MM.1S (cell line): ENCODE measurements around the gene RGL4.

Source experiments
- CTCF ChIP-seq: fragments of 300-600 bp; sonication (generic); IDR thresholded peaks from 2 replicates; pipeline ENCODE4 v1.5.1; 2016; ENCODE audit warnings: antibody characterized with exemption, low read length, mixed read lengths
- EZH2 ChIP-seq: fragments of 300-600 bp; sonication (generic); optimal IDR thresholded peaks from 2 replicates; pipeline ENCODE3; 2017; ENCODE audit warnings: low read depth, mild to moderate bottlenecking, antibody characterized with exemption, low read length, mixed read lengths

- TF ChIP-seq CTCF (no peak), EZH2 (no peak)
Measured at GRCh38 chr22:23691748-23692423, 1.1 kb downstream of the RGL4 start.
